GM12873 (cell line): Measurements from ENCODE around the gene SEPSECS.

Experiments
- TF ChIP-seq, protein P1 (sequence below): IDR thresholded peaks from 2 replicates; pipeline ENCODE4 v1.5.1; 2012; ENCODE audit warnings: low read depth, mild to moderate bottlenecking, moderate library complexity, low read length, control low read depth; ENCODE audit not compliant: insufficient read depth; ENCODE audit errors: missing control alignments

Gene SEPSECS

DNA sequence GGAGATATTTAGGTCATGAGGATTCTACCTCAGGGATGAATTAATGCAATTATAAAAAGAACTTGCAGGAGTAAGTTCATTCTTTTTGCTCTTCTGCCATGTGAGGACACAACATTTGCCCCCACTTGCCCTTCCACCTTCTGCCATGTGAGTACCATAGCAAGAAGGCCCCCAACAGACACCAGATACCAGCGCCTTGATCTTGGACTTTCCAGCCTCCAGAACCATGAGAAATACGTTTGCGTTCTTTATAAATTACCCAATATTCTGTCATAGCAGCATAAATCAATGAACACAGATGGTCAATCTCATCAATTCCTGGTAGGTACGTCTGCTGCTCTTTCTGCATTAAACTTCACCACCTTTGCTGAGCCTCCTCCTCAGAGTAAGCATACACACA is 5.7 kb upstream of the SEPSECS start:
- TF ChIP-seq, protein P1, sequence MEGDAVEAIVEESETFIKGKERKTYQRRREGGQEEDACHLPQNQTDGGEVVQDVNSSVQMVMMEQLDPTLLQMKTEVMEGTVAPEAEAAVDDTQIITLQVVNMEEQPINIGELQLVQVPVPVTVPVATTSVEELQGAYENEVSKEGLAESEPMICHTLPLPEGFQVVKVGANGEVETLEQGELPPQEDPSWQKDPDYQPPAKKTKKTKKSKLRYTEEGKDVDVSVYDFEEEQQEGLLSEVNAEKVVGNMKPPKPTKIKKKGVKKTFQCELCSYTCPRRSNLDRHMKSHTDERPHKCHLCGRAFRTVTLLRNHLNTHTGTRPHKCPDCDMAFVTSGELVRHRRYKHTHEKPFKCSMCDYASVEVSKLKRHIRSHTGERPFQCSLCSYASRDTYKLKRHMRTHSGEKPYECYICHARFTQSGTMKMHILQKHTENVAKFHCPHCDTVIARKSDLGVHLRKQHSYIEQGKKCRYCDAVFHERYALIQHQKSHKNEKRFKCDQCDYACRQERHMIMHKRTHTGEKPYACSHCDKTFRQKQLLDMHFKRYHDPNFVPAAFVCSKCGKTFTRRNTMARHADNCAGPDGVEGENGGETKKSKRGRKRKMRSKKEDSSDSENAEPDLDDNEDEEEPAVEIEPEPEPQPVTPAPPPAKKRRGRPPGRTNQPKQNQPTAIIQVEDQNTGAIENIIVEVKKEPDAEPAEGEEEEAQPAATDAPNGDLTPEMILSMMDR, result no peak

DNA sequence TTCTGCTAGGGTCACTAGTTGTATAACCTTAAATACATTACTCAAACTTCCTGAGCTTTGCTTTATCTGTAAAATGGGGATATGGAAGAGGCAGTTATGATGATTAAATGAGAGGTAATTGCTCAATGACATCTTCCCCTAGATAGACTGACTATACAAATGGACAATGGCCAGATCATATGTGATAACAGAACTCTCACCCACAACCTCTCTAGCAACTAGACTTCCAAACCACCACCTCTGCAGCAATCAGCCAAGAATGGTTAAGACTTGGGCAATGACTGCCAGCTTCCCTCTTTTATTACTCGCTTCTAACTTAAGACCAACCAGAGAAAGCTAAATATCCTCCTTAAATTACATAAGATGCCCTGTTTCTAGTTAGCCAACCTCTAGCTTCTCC is 2.9 kb upstream of the SEPSECS start:
- TF ChIP-seq, protein P1, result no peak

DNA sequence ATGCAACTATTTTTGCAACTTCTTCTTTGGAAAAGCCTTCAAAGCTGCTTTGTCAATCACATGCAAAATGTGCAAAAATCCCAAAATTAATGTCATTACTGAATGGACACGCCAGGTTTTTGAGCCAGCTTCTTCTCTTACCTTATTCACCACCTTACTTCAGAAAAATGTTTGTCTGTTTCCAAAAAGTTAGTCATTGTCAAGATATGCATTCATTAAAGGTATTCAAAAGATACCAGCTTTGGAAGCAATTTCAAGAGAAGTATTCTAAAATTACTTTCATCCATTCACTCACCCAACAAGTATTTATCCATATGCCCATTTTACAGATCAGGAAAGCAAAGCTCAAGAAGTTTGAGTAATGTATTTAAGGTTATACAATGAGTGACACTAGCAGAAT is 2.3 kb upstream of the SEPSECS start:
- TF ChIP-seq, protein P1, result no peak

DNA sequence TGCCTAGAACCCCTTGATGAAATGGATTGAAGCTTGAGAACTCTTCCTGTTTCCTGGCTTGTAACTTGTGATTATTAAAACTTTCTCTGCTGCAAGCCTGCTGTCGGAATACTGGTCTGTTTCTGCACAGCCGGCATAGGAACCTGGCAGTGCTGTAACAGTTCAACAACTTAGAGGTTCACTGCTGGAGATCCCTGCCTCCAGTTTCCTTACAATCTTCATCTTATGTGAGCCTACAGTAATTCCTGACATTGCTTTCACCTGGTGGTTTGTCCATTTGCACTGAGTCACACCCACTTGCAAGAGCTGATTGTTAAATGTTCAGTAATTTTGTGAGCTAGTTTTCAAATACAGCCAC is 1.3 kb upstream of the SEPSECS start:
- TF ChIP-seq, protein P1, result no peak

DNA sequence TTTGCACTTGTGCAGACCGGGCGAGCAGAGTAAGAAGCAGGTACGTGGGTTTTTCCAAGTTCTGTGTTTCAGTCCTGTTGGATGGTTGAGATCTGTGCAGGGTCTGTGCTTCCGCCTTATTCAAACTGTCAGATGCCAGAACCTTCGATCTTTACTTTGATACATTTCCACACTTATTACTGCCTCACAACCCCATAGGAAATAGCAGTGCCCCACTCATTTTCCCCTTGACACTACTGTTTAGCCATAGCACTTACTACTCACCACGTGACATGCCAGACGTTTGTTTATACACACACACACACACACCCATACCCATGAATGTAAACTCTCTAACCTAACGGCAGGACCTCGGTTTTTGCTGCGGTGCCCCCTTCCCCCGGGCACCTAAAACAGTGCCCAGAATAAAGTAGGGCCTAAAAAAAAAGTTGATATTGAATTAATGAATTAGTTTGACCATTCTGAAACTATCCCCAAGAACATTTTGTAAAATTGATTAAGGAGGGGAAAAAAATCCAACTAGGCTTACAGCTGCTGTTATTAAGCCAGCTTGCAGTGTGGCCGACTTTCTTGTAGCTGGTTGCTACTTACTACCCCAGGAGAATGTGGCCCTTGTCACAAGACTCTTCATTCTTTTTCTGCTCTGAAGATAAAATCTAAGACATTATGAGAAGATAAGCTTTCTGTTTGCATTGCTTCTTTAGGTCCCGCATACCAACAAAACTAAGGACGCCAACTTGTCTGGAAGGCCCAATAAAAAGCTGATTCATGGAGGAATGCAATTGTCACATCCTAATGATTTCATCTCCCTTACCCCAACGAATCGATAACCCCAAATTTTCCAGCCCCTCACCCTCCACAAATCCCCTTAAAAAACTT is 704 bp upstream of the SEPSECS start:
- TF ChIP-seq, protein P1, result no peak

DNA sequence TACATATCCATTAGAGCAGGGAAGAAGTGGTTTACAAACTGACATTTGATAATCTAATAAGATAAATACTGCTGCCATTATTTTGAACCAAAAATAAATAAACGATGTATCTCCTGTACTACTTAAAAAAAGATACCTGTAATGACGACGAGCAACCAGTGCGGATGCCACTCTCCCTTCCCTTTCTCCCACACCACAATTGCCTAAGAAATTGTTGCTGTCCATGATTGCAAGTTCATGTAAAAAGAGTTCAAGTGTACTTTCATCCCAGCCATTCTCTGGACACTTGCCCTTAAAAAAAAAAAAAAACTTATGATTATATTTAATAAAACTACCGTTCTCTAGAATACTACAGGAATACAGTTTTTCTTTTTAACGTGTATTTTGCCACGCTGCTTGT is 1.4 kb downstream of the SEPSECS start:
- TF ChIP-seq, protein P1, result no peak

DNA sequence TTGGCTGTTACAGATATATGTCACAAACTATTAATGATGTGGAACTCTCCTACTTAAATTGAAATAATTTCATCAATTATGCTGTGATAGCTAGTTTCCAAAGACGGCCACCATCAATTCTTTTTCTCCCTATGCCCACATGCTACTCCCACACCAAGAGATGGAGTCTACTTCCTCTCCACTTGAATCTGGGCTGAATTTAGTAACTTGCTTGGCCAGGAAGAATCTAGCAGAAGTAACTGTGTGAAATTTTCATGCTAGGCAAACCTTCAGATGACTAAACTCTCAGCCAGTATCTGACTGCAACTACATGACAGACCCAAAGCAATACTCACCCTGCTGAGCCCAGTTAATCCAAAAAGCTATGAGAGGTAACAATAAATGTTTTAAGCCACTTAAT is 3.2 kb downstream of the SEPSECS start:
- TF ChIP-seq, protein P1, result no peak
